Activated CD8-positive, alpha-beta memory T cell treated with anti-CD3 and anti-CD28 coated beads, Interleukin-2, amount 50 U/mL, for 24 hours (primary cell): ENCODE measurements around the gene DNM3.
"Not testable (repeated sequence)": the region's sequence is repeated elsewhere in the genome, so short reads cannot be mapped to it uniquely, and the experiment has no call there.

Experiments used
- DNase-seq: peaks from one replicate; pipeline ENCODE4 v3.0.0-alpha.2; 2020; ENCODE audit errors: extremely low read depth

DNM3 gene

DNA sequence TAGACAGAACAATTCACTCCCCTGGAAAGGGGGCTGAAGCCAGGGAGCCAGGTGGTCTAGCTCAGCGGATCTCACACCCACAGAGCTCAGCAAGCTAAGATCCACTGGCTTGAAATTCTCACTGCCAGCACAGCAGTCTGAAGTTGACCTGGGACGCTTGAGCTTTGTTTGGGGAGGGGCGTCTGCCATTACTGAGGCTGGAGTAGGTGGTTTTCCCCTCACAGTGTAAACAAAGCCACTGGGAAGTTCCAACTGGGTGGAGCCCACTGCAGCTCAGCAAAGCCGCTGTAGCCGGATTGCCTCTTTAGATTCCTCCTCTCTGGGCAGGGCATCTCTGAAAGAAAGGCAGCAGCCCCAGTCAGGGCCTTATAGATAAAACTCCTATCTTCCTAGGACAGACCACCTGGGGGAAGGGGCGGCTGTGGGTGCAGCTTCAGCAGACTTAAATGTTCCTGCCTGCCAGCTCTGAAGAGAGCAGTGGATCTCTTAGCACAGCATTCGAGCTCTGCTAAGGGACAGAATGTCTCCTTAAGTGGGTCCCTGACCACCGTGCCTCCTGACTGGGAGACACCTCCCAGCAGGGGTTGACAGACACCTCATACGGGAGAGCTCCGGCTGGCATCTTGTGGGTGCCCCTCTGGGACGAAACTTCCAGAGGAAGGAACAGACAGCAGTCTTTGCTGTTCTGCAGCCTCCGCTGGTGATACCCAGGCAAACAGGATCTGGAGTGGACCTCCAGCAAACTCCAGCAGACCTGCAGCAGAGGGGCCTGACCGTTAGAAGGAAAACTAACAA, 183.8 kb downstream of the DNM3 start:
- not testable (repeated sequence) for DNase-seq

DNA sequence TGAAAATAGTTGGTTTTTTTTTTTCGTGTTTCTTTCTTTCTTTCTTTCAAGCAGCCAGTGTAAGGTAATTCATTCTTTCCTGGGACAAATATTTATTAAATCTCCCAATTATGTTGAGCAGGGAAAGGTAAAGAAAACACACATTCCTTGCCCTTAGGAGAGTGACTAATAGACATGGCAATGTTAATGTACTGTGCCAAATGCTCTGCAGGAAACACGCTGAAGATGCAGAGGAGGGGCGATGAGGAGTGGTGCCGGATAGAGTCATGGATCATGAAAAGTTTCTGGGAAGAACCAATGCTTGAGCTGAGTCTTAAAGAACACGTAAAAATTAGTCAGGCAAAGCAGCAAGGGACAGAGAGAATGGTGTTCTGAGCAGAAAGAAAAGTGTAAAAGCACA, 199.2 kb downstream of the DNM3 start:
- DNase-seq: no peak

DNA sequence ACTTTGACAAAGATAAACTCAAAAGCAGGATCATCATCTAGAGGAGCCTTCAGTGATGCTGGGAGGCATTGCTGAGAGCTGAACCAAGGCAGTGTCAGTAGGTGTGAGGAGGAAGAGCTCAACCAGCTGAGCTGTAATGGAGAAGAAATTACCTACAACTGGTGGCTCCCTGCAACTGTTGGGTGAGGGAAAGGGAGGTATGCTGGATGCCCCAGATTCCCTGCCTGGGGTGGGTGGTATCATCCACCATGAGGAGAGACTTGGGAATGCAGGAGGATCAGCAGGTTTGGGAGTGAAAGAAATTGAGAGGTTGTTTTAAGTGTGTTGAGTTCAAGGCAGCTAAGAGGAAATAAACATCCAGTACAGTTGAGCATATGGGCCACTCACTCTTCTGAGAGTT, 199.8 kb downstream of the DNM3 start:
- DNase-seq: no peak

DNA sequence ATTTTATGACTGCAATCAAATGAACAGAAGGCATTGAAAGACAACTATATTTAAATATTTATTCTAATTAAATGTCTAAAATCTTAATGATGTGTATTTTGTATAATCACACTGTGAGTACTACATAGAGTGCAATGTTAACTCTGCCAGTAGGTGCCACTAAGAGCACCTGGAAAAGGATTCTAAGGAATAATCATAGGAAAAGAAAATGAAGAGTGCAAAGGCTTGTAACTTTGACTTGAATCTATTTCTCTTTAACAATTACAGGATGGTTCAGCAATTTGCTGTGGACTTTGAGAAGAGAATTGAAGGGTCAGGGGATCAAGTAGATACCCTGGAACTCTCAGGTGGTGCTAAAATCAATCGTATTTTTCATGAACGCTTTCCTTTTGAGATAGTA, 200.4 kb downstream of the DNM3 start:
- DNase-seq: no peak

DNA sequence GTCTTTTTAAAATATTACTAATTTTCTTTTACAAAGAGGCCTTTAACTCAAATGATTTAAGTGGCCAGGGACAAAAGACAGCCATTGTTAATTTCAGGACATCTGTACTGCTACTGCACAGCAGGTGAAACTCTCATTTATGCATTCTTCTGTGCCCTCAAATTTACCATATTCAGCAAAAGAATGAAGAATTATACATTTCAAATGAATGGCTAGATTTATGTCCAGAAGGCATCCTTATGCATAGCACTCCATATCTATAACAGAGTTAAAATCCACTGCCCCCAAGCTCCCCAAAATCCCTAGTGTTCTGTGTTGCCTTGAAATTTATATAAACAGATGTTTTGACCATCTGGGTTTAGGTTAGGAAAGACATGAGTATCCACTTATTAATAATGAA, 202.6 kb downstream of the DNM3 start:
- no peak for DNase-seq

DNA sequence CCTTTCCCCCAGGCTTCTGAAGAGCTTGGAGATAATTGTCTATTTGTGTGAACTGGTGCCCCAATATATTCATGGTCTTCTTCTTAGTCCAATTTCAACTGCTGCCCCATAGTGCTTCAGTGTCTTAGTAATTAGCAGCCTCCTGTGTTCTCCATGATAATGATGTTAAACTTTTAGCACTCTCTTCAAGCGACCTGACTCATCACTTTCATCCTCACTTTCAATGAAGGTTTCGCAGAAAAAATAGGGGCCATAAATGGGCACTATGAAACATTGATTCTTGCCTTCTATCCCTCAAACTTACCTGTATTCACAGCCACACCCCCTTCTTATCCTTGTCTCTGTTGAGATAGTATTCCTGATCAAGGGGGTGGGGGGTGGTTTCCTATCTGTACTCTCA, 210.6 kb downstream of the DNM3 start:
- DNase-seq: no peak

DNA sequence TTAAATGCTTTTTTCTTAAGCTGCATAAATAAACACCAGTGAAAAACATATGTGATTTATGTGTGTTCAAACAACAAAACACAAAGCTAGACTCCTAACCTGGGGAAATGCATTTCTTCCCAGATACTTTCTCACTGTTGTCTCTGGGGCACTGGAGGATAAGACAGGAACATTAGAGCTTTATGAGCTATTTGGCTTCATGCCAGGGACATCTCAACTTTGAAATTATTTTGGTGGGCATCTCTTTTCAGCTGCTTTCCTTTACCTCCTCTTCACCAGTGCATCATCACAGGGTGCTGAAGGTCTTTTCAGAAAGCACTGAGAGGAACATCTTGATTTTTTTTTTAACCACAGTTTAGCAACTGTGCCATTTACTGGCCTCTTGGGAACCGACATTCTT, 212.9 kb downstream of the DNM3 start:
- DNase-seq: no peak

DNA sequence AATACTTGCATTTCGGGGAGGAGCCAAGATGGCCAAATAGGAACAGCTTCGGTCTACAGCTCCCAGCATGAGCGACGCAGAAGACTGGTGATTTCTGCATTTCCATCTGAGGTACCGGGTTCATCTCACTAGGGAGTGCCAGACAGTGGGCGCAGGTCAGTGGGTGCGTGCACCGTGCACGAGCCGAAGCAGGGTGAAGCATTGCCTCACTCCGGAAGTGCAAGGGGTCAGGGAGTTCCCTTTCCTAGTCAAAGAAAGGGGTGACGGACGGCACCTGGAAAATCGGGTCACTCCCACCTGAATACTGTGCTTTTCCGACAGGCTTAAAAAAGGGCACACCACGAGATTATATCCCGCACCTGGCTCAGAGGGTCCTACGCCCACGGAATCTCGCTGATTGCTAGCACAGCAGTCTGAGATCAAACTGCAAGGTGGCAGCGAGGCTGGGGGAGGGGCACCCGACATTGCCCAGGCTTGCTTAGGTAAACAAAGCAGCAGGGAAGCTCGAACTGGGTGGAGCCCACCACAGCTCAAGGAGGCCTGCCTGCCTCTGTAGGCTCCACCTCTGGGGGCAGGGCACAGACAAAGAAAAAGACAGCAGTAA, 214.6 kb downstream of the DNM3 start:
- not testable (repeated sequence) for DNase-seq

DNA sequence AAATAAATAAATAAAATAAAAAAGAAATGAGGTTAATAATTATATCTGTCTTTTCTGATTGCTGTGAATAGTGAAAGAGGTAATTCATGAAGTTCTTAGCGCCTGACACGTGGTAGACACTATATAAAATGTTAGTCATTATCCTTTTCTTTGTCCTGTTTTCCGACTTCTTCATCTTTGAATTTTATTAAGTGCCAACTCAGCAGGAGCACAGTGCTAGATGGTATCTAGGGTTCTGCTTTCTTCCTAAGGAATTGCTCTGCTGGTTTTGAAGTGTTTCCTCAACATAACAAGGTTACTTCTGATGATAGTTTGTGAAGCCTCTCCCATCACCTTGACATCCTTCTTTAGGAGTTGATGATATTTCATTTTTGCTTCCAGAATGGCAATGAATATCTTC, 227.0 kb downstream of the DNM3 start:
- DNase-seq: no peak

DNA sequence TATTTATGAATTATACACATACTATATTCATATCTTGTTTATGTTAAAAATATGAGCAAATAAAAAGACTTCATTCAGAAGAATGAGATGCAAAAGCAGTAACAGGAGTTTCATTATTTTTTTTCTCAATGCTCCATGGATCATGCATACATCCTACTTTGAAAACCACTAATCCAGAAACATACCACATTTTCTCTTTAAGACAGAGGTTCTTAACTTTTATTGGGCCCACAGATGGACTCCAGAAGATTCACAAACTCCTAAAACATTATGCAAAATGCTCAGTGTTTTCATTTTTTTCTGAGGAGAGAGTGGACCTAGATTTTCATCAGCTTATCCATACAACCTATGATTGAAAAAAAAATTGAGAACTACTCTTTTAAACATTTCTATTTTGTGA, 227.8 kb downstream of the DNM3 start:
- no peak for DNase-seq

DNA sequence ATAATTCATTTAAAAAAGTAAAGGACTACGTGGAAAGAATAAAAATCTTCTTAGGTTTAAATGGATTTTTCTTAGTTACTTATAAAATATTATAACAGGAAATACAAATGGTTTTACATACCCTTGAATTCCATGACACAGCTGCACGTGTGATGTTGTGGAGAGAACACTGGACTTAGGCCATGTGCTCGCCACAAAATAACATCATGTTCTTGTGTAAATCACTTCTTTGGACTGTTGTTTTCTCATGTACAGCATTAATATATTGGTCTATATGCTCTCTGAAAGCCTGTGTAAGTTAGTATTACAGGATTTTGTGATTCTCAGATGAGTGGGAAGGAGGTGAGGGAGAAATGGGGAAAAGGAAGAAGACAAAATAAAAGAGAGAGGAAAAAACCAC, 228.2 kb downstream of the DNM3 start:
- DNase-seq: no peak

DNA sequence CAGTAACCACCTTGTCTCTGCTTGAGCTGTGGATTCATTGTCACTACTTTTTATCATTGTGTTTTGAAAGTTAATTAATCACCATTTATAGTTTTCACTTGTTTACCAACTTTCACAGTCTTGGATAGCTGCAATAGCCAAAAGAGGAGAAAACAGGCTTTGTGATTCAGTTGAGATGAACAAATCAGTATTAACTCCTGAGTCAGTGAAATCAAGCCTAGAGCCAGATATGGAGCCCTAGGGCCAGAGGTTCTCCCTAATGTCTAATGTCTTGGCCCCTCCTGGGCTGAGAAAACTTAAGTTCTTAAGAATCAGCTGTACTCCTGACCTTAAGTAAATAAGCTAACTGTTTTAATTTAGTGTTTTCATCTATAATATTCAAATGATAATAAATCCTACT, 228.8 kb downstream of the DNM3 start:
- DNase-seq: no peak

DNA sequence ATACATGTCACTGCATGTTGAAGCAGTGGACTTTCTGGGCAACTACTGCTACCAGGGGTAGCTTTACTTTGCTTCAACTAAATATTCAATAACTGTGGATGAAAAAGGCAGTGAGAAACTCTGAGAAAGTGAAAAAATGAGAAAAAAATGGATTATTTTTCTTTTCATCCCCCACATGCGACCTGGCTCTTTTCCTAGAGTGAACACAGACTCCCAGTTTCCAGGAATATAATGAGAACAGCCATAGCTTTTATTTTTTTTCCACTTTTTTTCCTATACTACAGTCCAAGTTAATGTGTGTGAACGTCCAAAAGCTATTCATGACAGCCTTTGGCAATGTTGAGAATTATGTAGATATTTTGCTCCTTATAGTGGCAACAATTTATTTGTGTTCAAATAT, 230.4 kb downstream of the DNM3 start:
- DNase-seq: no peak

DNA sequence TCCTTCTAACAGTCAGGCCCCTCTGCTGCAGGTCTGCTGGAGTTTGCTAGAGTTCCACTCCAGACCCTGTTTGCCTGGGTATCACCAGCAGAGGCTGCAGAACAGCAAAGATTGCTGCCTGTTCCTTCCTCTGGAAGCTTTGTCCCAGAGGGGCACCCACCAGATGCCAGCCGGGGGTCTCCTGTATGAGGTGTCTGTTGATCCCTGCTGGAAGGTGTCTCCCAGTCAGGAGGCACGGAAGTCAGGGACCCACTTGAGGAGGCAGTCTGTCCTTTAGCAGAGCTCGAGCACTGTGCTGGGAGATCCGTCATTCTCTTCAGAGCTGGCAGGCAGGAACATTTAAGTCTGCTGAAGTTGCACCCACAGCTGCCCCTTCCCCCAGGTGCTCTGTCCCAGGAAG, 238.6 kb downstream of the DNM3 start:
- DNase-seq: not testable (repeated sequence)

DNA sequence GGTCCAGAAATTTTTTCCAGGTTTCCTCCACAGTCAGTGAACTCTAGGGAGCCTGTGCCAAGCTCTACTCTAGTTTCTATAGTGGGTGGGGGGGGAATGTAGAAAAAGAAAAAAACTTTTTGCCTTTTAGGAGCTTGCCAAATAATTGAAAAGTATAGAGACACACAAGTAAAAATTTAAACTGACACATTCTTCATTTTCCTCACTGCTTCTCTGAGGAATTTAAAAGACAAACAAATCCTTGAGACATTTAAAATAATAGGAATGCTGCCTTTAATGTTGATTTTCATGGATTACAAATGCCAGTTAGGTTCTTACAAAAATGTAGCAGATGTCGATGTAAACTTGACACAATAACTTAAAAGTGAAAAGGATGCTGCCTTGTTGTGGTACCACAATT, 241.9 kb downstream of the DNM3 start:
- no peak for DNase-seq

DNA sequence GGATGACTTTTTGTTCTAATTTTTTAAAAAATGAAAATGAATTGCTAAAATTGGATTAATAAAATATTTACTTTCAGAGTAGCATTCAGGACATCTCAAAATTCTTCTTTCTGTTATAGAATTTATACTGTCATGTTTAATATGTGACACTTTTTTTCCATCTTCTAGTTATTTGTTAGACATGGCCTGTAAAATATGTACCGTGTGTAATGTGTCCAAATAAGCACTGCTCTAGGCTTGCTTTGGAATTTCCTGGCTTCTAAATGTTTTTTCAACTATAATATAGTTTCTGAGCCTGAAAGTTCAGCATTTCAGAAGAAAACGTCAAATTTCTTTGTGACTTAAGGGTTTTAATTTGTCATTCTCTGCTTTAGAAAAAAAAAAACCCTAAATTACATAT, 243.6 kb downstream of the DNM3 start:
- DNase-seq: no peak

DNA sequence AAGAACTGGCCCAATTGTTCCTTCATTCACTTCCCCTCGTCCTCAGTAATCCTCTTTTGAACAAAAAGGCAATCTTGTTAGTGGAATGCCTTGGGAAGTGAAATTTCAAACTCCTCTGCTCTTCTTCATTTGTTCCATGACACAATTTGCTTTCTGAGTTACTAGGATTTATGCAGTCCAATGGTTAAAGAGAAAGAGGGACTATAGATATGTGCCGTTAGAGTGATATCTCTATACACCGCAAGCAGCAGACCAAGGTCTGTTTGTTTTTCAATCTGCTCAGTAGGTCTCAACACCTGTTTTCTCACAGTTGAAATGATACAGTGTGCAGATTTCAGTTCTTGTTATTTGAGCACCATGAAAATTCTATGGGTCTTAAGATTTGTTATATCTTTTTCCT, 244.0 kb downstream of the DNM3 start:
- DNase-seq: no peak

DNA sequence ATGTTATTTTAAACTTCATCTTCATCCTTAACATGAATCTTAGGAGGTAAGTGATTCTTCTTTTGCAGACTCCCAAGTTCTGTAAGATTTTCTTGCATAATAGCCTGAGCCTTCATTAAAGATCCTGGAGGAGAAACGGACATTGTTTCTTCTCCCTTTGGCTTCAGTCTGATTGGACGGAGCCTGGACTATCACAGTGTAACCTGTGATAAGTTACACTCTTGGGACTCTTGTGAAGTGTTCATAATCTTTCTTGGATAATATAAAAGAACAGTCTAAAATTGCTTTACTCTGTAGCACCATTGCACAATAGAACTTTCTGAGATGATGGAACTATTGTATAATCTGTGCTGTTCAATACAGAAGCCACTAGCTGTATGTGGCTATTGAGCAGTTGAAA, 244.8 kb downstream of the DNM3 start:
- no peak for DNase-seq

DNA sequence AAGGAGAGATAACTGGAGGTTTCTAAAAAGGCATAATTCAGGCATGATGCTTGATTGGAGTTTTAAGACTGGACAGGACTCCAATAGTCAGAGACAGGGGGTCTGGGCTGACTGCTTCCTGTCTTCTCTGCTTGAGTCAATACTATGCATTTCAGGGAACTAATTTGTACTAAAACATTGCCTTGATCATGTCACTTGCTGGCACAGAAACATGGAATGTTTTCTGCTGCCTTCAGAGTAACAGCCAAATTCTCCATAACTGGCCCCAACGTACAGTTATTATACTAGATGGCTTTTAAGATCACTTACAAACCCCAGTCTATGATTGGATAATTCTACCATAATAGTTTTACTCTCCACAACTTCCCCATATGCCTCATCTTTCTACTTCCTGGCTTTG, 247.0 kb downstream of the DNM3 start:
- DNase-seq: no peak

DNA sequence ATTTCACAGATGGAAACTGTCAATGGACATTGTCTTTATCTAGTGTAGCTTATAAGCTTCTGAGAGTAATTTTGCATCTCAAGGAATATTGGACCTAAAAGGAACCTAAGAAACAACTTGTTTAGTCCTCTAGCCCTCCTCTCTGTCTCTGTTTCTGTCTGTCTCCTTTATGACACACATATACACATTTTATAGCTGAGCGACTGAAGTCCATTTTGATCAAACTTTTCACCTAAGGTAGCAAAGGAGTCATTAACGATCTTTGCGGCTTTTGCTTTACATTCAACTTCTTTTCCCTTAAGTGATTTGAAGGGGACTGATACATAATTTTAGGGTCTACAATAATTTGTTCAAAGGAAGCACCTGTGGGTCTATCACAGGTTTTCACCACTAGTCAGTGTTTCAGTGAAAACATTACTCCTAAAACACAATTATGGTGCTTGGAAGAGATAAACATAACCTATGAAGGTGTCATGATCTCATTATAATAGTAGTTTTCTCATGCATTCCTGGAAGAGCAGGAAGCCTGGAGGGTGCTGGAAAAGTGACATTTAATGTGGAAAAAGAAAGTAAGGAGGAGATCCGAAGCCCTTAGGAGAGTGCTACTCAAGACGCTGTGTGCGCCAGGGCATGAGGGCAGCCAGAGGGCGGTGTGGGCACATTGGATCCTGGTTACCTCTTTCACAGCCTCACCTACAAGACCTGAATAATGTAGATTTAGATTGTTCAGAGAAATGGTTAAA, 248.6 kb downstream of the DNM3 start:
- DNase-seq: no peak

DNA sequence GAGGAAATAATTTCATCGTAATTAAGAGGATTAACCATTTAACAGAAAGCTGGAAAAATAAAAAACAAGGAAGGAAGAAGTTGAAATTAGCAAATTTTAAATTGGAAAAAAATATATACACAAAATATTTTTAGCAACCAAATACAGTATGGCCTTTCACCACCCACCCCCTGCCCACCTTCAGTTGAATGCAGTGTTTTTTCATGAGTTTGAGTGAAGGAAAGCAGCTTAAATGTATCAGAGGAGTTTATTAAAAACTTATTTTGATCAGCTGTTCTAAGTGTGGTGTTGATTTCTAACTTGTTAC, 249.2 kb downstream of the DNM3 start:
- DNase-seq: no peak

DNA sequence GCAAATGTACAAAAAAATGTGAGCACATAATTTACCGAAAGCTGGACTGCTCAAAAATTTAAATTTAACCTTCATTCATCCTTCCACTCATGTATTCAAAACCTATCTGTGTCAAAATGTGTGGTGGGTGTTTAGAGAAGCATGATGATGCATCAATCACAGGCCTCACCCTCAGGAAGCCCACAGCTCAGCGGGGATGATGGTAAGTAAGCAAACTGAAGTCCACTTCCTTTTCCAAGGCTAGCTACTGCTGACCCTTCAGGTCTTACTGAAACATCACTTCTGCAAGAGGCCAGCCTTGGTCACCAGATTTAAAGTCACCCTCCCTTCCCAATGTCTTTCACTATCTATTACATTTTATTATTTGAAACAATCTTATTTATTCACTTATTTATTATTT, 254.5 kb downstream of the DNM3 start:
- DNase-seq: no peak

DNA sequence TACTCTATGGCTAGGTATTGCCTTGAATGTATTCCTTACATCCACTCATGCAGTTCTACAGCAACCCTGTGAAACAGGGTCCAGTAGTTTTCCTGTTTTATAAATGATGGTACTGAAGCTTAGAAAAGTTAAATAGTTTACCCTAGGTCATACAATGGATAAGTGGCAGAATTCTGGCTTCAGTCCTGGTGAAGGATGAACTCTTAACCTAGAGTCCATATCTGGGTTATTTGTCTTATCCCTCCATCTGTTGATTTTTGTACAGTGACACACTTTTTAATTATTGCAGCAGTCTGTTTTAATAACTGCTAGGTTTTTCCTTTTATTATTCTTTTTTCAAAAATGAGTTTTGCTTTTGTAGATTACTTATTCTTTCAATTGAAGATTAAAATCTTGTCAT, 263.9 kb downstream of the DNM3 start:
- DNase-seq: no peak
